GM12801 (cell line): ENCODE measurements around the gene RHEBL1.

Source experiments
- TF ChIP-seq, protein P1 (sequence below): IDR thresholded peaks from one replicate; pipeline ENCODE4 v1.5.1; 2011; ENCODE audit warnings: control low read depth; ENCODE audit not compliant: insufficient read length; ENCODE audit errors: extremely low read depth

RHEBL1 gene

DNA sequence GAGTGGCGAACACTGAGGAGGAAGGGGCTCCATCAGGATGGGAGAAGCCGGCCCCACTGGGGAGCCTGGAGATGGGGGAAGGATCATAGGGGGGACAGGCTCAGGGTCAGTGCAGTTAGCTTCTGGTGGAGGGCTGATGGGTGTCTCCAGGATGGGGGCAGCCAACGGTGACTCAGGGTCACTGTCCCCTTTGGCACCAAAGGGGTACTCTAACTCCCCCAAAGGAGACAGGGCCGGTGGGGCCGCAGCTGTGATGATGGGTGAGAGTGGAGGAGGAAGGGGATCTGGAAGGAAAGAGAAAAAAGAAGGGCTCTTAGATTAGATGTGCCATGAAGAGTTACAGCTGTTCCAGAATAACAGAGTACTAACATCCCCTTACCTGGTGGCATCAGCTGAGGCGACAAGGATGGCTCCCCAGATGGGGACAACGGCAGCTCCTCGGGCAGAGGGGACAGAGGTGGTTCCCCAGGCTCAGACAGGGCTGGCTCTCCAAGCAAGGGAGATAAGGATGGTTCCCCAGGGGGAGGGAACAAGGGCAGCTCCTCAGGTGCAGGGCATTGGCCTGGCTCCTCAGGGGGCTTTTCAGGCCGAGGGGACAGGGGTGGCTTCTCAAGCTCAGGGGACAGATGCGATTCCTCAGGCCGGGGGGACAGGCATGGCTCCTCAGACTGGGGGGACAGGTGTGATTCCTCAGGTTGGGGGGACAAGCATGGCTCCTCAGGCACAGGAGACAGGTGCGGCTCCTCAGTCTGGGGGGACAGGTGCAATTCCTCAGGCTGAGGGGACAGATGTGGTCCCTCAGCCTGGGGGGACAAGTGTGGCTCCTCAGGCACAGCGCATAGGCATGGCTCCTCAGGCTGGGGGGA lies 19.0 kb downstream of the RHEBL1 start:
- TF ChIP-seq, protein P1, sequence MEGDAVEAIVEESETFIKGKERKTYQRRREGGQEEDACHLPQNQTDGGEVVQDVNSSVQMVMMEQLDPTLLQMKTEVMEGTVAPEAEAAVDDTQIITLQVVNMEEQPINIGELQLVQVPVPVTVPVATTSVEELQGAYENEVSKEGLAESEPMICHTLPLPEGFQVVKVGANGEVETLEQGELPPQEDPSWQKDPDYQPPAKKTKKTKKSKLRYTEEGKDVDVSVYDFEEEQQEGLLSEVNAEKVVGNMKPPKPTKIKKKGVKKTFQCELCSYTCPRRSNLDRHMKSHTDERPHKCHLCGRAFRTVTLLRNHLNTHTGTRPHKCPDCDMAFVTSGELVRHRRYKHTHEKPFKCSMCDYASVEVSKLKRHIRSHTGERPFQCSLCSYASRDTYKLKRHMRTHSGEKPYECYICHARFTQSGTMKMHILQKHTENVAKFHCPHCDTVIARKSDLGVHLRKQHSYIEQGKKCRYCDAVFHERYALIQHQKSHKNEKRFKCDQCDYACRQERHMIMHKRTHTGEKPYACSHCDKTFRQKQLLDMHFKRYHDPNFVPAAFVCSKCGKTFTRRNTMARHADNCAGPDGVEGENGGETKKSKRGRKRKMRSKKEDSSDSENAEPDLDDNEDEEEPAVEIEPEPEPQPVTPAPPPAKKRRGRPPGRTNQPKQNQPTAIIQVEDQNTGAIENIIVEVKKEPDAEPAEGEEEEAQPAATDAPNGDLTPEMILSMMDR = no peak

DNA sequence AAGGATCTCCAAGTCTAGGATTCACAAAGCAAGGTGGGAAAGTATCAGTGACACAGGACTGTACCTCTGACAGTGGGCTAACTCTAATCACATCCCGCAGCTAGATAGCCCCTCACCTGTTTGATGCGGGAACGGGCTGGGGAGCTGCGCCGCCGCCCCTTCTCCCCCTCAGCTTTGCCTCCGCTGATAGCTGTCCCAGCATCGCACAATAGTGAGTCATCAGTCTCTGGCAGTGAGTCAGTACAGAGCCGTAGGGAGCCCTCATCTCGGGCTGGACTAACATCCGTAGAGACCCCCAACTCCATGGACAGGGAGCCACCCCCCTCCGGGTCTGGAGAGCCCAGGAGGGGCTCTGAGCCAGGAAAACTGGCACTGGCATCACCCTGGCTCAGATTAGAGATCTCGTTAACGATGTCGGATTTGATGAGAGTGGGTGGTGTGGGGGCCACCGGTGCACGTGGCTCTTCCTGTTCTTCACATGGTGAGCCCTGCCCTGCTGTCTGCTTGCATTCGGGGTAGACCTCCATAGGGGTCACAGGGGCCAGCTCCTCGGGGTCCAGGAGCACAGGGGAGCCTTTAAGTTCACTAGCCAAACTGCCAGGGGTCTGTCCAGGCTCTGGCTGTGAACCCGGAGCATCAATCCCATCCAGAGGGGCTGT lies 20.1 kb downstream of the RHEBL1 start:
- TF ChIP-seq, protein P1 = no peak

- TF ChIP-seq, protein P1 = no peak
Measured at GRCh38 chr12:49048953-49049352, 20.8 kb downstream of the RHEBL1 start.

- TF ChIP-seq, protein P1 = no peak
Measured at GRCh38 chr12:49046129-49046895, 23.5 kb downstream of the RHEBL1 start.

DNA sequence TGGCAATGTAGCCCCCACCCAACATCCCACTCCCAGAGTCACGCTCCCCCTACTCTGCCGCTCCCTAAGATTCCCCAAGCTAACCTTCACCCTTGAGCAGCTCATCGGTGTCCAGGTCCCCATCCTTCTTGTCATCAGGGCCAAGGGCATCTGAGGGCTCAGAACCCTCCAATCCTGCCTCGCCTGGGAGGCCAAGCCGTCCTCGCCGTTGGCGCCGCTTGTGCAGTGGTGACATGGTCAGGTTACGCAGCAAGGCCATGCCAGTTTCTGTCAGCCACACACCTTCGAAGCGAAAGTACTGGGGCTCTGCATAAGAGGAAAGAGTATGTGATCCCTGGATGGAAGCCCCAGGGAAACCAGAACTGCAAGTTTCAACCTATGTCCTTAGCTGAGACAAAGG lies 25.1 kb downstream of the RHEBL1 start:
- TF ChIP-seq, protein P1 = no peak

GRCh38 chr12:49043856-49044258 lies 25.9 kb downstream of the RHEBL1 start:
- TF ChIP-seq, protein P1 = no peak

- TF ChIP-seq, protein P1 = no peak
Measured at GRCh38 chr12:49043241-49043640, 26.5 kb downstream of the RHEBL1 start.
